ENCODE data around the gene ADAMTS1. TPM values are rescaled to one million over a fixed set of nuclear protein-coding genes. Genes with fewer than 3 reads are reported as not detected.

ADAMTS1 gene
- total RNA-seq, 1 experiment from 2014 or later = 0.26 TPM

GRCh38 chr21:26843933-26844257, 1.3 kb downstream of the ADAMTS1 start:
- no peak overlapping the region for H2AFZ ChIP-seq
- DNase-seq = no peak
- no peak for TF ChIP-seq EZH2 (IDR thresholded peaks at IDR 0.05; ENCODE audit: low read depth)
- TF ChIP-seq, protein P1, sequence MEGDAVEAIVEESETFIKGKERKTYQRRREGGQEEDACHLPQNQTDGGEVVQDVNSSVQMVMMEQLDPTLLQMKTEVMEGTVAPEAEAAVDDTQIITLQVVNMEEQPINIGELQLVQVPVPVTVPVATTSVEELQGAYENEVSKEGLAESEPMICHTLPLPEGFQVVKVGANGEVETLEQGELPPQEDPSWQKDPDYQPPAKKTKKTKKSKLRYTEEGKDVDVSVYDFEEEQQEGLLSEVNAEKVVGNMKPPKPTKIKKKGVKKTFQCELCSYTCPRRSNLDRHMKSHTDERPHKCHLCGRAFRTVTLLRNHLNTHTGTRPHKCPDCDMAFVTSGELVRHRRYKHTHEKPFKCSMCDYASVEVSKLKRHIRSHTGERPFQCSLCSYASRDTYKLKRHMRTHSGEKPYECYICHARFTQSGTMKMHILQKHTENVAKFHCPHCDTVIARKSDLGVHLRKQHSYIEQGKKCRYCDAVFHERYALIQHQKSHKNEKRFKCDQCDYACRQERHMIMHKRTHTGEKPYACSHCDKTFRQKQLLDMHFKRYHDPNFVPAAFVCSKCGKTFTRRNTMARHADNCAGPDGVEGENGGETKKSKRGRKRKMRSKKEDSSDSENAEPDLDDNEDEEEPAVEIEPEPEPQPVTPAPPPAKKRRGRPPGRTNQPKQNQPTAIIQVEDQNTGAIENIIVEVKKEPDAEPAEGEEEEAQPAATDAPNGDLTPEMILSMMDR (conservative IDR thresholded peaks at IDR 0.05) = no peak
- no peaks in the 10 kb centered on the region for H3F3A ChIP-seq (ENCODE audit: insufficient read depth, low read depth)
- no peak overlapping the region for H3K4me3 ChIP-seq
- no peak overlapping the region for H3K4me2 ChIP-seq
- ChIA-PET CTCF (no interaction called here), POLR2A (ENCODE audit: unreplicated experiment) (no interaction called here)
- H3K4me1 ChIP-seq (replicated peaks; ENCODE audit: insufficient read depth) = 0 out of 2 replicates have a peak, but pooled peaks cover 3% of the 10 kb centered on the region
- no peaks in the 10 kb centered on the region for H3K9me2 ChIP-seq (ENCODE audit: insufficient read depth)
- H3K36me3 ChIP-seq (ENCODE audit: low read depth) = no peaks in the 10 kb centered on the region
- H3K79me2 ChIP-seq (ENCODE audit: low read depth) = no peaks in the 10 kb centered on the region
- H4K20me1 ChIP-seq (ENCODE audit: insufficient read depth) = no peaks in the 10 kb centered on the region
- no peak overlapping the region for H3K27ac ChIP-seq
- no TSS peak for BruUV-seq (replicated peaks)
- intact Hi-C loops (cut with micrococcal nuclease; ENCODE audit: unreplicated experiment) = loop anchor here (1.0 kb wide), 1 partner anchor 73 kb away; no protein-coding TSS in a partner anchor
- H3K27me3 ChIP-seq (ENCODE audit: insufficient read depth, low read depth) = no peaks in the 10 kb centered on the region
- H3K9me3 ChIP-seq (ENCODE audit: insufficient read depth, low read depth) = no peaks in the 10 kb centered on the region

DNA sequence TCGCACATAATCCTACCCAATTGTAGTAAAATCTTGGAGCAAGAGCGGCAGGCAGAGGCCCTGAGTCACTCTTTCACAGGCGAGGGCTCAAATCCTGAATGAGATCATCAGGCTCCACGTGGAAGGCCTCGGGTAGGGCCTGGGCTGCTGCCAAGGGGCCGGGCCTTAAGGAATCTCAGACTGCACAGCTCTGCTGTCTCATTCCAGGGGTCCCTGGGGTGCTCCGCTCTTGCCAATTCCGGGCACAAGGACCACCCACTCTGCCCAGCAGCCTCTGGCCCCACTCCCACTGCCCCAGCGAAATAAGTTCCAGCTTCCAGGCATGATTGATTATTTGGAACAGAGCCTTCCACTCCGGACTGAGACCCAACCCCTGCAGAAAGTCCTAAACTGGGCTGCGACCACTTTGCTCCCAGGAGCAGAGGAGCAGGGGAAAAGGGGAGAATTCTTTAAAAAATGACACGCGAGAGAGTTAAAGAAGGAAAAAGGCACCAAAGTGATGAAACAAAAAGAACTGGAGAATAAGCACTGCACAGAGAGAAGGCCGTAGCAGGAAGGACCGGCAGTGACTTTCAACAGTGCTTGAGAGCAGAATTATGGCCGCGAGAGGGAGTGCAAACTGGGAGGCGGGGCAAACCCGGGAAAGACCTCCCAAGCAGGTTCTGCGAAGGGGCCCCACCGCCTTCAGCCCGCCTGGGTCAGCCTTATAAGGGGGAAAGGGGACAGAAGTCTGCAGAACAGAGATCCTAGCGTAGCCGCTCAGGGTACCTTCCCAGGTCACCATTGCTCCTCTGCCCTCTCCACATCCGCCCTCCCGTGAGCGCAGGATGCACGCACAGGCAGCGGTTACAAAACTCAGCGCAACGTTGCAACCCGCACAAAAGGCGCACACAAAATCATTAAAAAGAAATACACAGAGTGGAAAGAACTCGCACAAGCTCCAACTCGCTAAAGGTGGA, 2.0 kb downstream of the ADAMTS1 start:
- Histone ChIP-seq H3F3A (ENCODE audit: insufficient read depth, low read depth) (no peaks in the 10 kb centered on the region), H3K27me3 (ENCODE audit: insufficient read depth, low read depth) (no peaks in the 10 kb centered on the region), H3K9me2 (ENCODE audit: insufficient read depth) (no peaks in the 10 kb centered on the region), H3K36me3 (ENCODE audit: low read depth) (no peaks in the 10 kb centered on the region), H3K4me2 (peak overlapping the region; percentile 19; the same call in 1 of the 2 replicates), H3K79me2 (ENCODE audit: low read depth) (no peaks in the 10 kb centered on the region), H3K27ac (no peak overlapping the region), H3K9me3 (ENCODE audit: insufficient read depth, low read depth) (no peaks in the 10 kb centered on the region), H4K20me1 (ENCODE audit: insufficient read depth) (no peaks in the 10 kb centered on the region), H2AFZ (no peak overlapping the region), H3K4me1 (replicated peaks; ENCODE audit: insufficient read depth) (0 out of 2 replicates have a peak, but pooled peaks cover 3% of the 10 kb centered on the region), H3K4me3 (no peak overlapping the region)
- peak in 1 of 2 experiments; percentile 58 for DNase-seq
- POLR2A ChIA-PET (ENCODE audit: unreplicated experiment) = no interaction called here
- CTCF ChIA-PET = no interaction called here
- TF ChIP-seq EZH2 (IDR thresholded peaks at IDR 0.05; ENCODE audit: low read depth) = no peak
- TF ChIP-seq, protein P1 (conservative IDR thresholded peaks at IDR 0.05) = no peak
- intact Hi-C loops (cut with micrococcal nuclease; ENCODE audit: unreplicated experiment) = loop anchor here (1.0 kb wide), 1 partner anchor 72 kb away; no protein-coding TSS in a partner anchor
- BruUV-seq (replicated peaks) = no TSS peak

- Histone ChIP-seq H3K27me3 (ENCODE audit: insufficient read depth, low read depth) (no peaks in the 10 kb centered on the region), H3K9me2 (ENCODE audit: insufficient read depth) (no peaks in the 10 kb centered on the region), H3K79me2 (ENCODE audit: low read depth) (no peaks in the 10 kb centered on the region), H4K20me1 (ENCODE audit: insufficient read depth) (no peaks in the 10 kb centered on the region), H3K27ac (no peak overlapping the region), H3K9me3 (ENCODE audit: insufficient read depth, low read depth) (no peaks in the 10 kb centered on the region), H3K4me3 (no peak overlapping the region), H3K36me3 (ENCODE audit: low read depth) (no peaks in the 10 kb centered on the region), H3F3A (ENCODE audit: insufficient read depth, low read depth) (no peaks in the 10 kb centered on the region), H3K4me1 (replicated peaks; ENCODE audit: insufficient read depth) (0 out of 2 replicates have a peak, but pooled peaks cover 3% of the 10 kb centered on the region), H3K4me2 (no peak overlapping the region), H2AFZ (no peak overlapping the region)
- TF ChIP-seq EZH2 (IDR thresholded peaks at IDR 0.05; ENCODE audit: low read depth) = no peak
- TF ChIP-seq, protein P1 (conservative IDR thresholded peaks at IDR 0.05) = no peak
- TSS peak; percentile 38 for BruUV-seq (replicated peaks)
- POLR2A ChIA-PET (ENCODE audit: unreplicated experiment) = no interaction called here
- intact Hi-C loops (cut with micrococcal nuclease; ENCODE audit: unreplicated experiment) = no loop called here
- CTCF ChIA-PET = no interaction called here
- no peak for DNase-seq
These were observed 2.9 kb downstream of the ADAMTS1 start for GRCh38 chr21:26842300-26842699.

All from PC-9 (cell line).